ENCODE measurements around the gene KIF3C.
A peak's percentile ranks its signal among the peaks of the same experiment; 100 is the strongest.
"Not testable (repeated sequence)": the region's sequence is repeated elsewhere in the genome, so short reads cannot be mapped to it uniquely, and the experiment has no call there.

Gene KIF3C

GRCh38 chr2:25960920-25961319, 21.4 kb downstream of the KIF3C start:
- no peak for DNase-seq (ENCODE audit: low read depth)

DNA sequence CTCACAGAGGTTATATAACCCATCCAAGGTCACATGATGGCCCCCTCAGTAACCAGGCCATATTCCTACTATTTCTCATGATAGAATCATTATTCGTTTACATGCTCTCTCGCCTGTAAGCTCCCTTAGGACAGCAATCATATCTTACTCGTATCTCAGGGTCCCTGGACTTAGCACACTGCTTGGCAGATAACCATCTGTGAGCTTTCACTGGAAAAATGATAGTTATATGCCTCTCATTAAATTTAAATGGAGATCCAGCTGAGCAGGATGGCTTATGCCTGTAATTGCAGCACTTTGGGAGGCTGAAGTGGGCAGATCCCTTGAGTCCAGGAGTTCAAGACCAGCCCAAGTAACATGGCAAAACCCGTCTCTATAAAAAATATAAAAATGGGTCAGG, 21.9 kb downstream of the KIF3C start:
- DNase-seq (ENCODE audit: low read depth), result no peak

GRCh38 chr2:25958611-25959010, 23.7 kb downstream of the KIF3C start:
- DNase-seq (ENCODE audit: low read depth), result not testable (repeated sequence)

DNA sequence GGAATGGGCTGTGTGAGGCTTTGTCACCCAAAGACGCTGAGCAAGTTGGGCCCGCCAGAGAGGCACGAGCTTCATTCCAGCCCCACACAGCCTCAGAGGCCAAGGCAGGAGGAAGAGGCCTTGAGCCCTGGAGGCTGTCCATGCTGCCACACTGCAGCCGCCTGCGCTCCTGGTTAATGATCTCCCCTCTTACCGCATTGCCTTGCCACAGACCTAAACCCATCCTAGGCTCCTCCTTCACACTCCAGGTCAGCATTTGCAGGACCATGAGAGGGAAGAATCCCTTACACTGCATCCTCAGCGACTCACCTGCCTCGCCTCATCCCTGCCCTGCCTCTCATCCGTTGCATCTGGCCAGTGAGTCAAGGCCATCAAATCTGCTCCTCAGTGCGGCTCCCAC, 24.6 kb downstream of the KIF3C start:
- DNase-seq (ENCODE audit: low read depth), result no peak

- DNase-seq (ENCODE audit: low read depth), result no peak
These were observed 26.3 kb downstream of the KIF3C start for GRCh38 chr2:25955869-25956535.

DNA sequence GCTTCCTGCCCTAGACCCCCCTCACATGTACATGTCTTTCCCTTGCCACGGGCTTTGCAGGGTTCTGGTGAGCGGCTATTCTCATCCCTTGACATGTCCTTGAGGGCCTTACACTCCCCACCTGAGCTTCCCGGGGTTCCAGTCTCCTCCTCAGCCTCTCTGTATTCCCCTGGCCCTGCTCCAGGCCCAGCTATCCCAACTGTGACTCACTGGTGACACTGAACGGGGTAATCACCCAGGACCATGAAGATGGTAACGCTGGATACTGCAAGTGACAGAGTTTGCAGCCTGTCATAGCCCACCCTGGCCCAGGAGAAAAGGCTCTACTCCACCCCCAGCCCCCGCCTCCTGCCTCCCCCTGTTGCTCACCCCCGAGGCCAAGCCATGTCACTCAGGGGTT, 27.3 kb downstream of the KIF3C start:
- no peak for DNase-seq (ENCODE audit: low read depth)

DNA sequence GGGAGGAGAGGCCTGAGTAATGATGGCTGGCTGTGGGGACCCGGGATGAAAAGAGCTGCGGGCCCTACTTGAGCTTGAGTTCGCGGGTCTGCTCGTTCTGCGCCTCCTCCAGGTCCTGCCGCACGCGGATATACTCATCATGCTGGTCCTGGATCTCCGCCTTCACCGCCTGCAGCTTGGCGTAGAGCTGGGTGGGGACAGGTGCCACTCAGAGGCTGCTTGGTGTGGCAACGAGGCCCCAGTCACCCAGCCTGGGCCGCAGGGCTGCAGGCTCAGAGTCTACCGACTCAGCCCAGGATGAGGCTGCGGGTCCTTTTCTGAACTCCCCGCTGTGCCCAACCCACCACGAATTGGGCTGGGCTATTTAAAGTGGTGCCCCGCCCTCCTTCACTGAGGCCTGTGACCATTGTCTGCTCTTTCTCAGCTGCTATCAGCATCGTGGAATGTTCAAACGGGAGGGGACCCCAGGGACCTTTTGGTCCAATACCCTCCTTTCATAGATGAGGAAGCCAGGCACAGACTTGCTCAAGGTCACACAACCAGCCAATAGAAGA, 28.0 kb downstream of the KIF3C start:
- DNase-seq (ENCODE audit: low read depth), result no peak

DNA sequence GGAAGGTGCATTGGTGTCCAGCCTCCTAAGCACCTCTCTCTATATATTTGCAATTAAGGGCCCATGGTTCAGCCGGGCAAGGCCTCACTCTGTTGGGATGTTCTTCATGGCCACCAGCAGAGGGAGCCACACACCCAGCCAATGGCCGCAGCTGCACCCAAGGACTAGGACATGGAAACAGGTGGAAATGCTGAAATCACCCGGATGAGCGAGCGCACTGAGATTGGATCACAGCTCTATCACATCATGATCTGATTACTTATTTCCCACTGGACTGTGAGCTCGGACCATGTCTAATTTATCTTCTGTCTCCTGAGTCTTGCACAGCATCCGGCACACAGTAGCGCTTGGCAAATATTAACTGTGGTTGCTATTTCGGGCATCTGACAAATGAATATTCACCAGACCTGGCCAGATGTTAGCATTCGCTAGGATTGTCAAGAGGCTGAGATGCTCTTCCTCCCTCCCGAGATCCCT, 31.2 kb downstream of the KIF3C start:
- DNase-seq (ENCODE audit: low read depth), result peak; percentile 47

DNA sequence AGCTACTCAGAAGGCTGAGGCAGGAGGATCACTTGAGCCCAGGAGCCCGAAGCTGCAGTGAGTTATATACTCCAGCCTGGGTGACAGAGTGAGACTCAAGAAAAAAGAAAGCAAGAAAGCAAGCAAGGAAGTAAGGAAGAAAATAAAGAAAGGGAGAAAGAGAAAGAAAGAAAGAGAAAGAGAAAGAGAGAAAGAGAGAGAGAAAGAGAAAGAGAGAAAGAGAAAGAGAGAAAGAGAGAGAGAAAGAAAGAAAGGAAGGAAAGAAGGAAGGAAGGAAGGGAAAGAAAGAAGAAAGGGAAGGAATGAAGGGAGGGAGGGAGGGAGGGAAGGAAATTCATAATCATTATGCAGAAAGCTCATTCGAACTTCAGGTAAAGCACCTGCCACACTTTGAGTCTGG, 33.9 kb downstream of the KIF3C start:
- no peak for DNase-seq (ENCODE audit: low read depth)

- no peak for DNase-seq (ENCODE audit: low read depth)
These were observed 41.3 kb downstream of the KIF3C start for GRCh38 chr2:25941042-25941441.

DNA sequence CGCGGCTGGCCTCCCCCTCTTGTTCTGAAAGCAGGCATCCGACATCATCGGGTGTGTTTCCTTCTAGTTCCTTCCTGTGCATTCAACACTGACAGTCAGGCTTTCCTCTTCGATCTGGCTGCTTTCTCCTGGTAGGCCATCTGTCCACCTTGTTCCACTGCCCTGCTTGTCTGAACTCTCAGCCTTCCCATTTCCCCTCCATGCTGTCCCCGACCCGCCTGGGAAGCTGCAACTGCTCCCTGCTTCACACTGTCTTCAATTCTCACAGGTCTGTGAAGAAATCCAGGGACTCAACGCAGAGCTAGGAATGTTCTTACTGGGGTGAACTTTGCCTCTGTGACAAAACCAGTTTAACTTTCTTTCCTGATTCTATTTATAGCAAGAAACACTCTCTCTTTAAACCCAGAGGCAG, 43.0 kb downstream of the KIF3C start:
- DNase-seq (ENCODE audit: low read depth), result no peak

DNA sequence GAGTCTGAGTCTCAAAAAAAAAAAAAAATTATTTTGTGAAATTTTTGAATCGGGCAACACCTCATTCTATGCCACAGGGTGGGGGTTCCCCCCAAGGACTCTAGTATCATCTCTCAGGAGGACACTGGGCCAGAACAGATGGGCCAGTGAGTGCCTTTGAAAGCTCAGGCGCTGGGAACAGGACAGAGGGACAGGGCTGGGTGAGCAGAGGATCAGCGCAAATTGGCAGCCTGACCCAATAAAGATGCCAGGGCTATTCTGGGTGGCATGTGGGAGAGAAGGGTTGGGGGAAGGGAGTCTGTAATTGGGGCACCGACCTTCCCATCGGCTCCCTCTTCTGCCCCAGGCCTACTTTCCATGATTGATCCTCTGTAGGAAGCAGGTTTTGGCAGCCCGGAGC, 44.0 kb downstream of the KIF3C start:
- DNase-seq (ENCODE audit: low read depth), result no peak

DNA sequence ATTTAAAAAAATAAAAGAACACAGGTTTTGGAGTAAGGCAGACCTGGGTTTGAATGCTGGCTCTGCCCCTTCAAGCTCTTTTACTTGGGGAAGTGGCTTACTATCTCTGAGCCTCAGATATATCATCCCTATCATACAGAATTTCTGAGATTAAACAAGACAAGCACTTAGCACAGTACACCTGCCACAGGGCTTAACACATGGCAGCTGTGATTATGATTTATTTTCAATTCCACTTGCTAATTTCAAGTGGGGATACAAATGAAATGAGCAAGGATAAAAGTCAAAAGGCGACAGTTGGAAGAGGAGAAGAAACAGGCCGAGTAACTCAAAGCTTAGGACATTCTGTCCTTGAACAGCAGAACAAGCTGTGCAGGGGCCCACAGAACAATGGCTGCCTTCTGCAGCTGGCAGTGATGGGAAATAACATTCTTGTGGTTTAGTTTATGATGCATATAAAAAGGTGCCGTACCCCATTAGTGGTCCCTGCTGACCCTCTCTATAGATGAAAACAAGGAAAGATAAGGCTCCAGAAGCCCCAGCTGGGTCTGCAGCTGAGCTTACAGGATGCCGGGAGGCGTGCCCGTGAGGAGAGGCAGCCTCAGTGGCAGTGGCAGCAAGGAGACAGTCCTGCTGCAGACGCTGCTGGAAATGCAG, 45.3 kb downstream of the KIF3C start:
- DNase-seq (ENCODE audit: low read depth), result no peak

DNA sequence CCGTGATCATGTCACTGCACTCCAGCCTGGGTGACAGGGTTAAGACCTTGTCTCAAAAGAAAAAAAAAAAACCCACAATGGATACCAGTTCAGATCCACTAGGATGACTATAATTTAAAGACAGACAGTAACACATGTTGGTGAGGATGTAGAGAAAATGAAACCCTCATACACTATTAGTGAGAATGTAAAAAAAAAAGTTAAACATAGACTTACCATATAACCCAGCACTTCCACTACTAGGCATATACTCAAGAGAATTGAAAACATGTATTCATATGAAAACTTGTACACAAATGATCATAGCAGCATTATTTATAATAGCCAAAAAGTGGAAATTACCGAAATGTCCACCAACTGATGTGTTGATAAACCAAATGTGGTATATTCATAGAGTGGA, 48.7 kb downstream of the KIF3C start:
- no peak for DNase-seq (ENCODE audit: low read depth)

DNA sequence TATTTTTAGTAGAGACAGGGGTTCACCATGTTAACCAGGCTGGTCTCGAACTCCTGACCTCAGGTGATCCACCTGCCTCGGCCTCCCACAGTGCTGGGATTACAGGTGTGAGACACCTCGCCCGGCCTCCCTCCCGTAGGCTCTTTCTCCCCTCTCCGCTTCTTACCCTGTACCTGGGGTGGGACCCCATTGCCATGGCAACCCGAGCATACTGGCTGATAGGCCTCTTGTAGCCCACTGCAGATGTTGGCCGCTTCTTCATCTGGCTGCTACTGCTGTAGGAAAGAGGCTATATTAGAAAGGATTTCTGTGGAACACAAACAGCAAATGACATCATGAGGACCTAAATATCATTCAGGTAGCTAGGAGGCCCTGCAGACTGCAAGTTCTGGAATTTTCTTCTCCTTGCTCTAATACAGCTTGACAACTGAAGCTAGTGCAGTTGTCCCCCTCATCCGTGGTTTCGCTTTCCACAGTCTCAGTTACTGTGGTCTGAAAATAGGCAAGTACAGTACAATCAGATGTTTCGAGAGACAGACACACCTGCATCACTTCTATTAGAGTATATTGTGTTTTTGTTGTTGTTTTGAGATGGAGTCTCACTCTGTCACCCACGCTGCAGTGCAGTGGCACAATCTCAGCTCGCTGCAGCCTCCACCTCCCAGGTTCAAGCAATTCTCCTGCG, 52.4 kb downstream of the KIF3C start:
- no peak for DNase-seq (ENCODE audit: low read depth)

GRCh38 chr2:25928668-25929067, 53.6 kb downstream of the KIF3C start:
- no peak for DNase-seq (ENCODE audit: low read depth)

DNA sequence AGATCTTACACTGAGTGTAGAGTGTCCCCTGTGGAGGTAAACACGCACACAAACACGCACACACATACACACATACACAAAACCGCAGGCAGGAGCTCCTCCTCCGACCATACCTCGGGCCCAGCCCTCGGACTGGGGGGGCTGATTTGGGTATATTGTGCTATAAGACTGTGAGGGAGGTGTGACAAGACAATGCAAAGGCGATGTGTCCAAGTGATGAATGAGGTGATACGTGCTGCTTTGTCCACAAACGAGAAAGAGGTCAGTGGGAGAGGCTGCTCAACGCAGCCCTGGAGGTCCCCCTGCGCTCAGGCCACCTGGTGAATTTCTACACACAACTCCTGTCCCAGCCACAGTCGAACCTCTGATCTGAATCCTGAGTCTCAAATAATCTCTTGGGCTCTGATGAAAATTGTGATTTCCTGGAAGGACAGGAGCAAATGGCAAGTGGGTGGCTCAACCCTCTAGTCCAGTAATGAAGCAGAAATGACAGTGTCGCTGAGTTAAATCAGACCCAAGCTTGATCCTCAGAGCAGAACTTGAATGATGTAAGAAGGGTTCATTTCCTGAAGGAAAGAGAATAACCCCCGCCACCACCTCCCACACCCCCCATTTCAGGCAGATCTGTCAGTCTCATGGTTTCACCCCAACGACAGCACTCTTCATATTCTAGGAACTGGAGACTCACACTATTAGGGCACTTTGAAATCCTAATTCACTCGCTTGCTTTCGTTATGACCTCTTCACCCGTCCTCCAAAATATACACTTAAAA, 55.1 kb downstream of the KIF3C start:
- DNase-seq (ENCODE audit: low read depth), result no peak

DNA sequence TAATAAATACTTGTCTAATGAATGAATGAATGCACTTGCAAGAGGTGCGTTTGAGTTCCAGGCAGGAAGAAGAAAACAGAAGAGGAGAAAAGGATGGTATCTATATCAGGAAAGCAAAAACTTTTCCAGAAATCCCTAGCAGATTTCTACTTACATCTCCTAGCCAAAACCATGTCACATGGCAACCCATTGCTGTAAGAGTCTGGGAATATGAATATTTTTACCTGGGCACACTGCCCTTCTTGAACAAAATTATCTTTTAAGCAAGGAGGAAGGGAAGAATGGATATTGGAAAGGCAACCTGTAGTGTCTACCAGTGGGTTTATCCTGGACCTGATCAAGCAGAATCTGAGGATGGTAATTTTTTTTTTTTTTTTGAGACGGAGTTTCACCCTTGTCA, 59.8 kb downstream of the KIF3C start:
- DNase-seq (ENCODE audit: low read depth), result no peak

GRCh38 chr2:25920786-25921415, 61.4 kb downstream of the KIF3C start:
- DNase-seq (ENCODE audit: low read depth), result no peak

- DNase-seq (ENCODE audit: low read depth), result no peak
These were observed 62.0 kb downstream of the KIF3C start for GRCh38 chr2:25920336-25920735.

- no peak for DNase-seq (ENCODE audit: low read depth)
These were observed 64.5 kb downstream of the KIF3C start for GRCh38 chr2:25917832-25918231.

DNA sequence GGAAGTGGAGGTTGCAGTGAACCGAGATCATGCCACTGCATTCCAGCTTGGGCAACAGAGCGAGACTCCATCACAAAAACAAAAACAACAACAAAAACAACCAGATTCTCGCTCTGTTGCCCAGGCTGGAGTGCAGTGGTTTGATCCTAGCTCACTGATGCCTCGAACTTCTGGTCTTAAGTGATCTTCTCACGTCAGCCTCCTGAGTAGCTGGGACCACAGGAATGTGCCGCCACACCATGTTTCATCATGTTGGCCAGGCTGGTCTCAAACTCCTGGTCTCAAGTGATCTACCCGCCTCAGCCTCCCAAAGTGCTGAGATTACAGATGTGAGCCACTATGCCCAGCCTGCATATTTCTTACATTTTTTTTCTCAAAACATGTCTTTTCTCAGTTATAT, 64.9 kb downstream of the KIF3C start:
- not testable (repeated sequence) for DNase-seq (ENCODE audit: low read depth)

Data from T follicular helper cell (primary cell).